HG02588 (cell line): Measurements from ENCODE around the gene IQGAP2.

ENCODE experiments used
- ATAC-seq: cut with Tn5 transposase; IDR thresholded peaks from one replicate; pipeline ENCODE4 v1.9.1; 2021; ENCODE audit warnings: mild to moderate bottlenecking, moderate library complexity; ENCODE audit not compliant: unreplicated experiment

Gene IQGAP2

GRCh38 chr5:76473009-76473336, 69.9 kb downstream of the IQGAP2 start:
- no peak for ATAC-seq

- ATAC-seq = no peak
These were observed 70.6 kb downstream of the IQGAP2 start for GRCh38 chr5:76473661-76474060.

- no peak for ATAC-seq
These were observed 71.3 kb downstream of the IQGAP2 start for GRCh38 chr5:76474377-76474776.

- no peak for ATAC-seq
These were observed 72.3 kb downstream of the IQGAP2 start for GRCh38 chr5:76475385-76475784.

- no peak for ATAC-seq
These were observed 72.9 kb downstream of the IQGAP2 start for GRCh38 chr5:76475936-76476335.

GRCh38 chr5:76476474-76477038, 73.5 kb downstream of the IQGAP2 start:
- no peak for ATAC-seq

DNA sequence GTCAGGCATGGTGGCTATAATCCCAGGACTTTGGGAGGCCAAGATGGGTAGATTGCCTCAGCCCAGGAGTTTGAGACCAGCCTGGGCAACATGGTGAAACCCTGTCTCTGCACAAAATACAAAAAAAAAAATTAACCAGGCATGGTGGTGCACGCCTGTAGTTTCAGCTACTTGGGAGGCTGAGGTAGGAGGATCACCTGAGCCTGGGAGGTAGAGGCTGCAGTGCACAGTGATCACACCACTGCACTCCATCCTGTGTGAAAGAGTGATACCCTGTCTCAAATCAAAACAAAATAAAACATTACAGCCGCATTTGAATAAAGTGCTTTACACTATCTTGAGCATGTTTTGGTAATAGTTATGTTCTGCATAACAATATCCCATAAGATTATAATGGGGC, 74.0 kb downstream of the IQGAP2 start:
- no peak for ATAC-seq

DNA sequence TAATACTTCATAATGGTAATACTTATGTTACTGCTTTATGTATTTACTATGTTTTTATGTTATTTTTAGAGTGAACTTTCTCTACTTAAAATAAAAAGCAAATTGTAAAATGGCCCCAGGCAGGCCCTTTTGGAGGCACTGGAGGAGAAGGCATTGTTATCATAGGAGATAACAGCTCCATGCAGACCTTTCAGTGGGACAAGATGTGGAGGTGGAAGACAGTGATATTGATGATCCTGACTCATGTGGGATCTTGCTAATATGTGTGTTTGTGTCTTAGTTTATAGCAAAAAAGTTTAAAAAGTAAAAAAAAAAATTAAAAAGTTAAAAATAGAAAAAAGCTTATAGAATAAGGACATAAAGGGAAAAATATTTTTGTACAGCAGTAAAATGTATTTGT, 74.5 kb downstream of the IQGAP2 start:
- no peak for ATAC-seq

DNA sequence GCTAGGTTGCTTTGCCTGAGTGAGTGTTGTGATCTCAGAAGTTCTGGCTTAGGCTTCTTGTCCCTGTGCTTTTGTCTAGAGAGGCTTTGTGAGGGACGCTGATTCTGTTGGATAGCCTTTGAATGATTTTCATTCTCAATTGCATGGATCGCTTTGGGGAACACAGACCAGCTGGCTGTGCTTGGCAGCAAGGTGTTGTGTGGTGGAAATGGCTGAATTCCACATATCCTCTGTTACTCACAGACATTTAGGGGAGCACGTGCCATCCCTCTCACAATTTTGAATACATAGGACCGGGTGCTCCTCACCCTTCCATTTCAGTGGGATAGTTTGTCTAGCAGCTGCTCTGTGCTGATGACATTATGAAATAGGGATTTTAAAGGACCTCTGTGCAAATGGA, 76.2 kb downstream of the IQGAP2 start:
- no peak for ATAC-seq

DNA sequence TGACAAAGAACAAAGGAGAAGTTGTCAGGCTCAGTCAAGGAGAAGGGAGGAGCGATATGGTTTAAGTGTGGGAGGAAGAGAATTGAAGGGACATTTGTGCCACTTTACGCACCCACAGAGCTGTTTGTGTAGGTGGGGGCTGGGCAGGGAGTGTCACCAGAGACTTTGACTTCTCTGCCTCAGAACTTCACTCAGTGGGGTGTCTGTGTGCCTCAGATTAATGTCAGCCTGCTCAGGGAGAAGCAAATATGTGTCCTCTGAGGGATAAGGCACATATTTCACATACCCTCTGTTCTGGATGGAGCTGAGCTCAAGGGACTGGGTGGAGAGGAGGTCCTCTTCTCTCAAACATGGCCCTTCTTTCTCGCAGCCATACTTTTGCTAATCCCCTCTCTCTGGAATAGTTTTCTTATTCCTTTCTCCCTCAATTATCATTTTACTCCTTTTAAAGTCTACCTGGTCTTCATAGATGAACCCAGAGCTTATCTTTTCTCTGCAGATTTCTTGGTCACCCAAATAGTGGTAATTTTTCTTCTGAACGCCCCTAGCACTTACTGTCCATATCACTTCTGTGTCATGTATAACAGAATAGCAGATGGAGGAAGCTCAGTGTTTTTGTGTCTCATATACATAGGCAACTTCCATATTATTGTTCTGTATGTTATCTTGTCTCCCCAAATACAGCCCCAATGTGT, 77.0 kb downstream of the IQGAP2 start:
- ATAC-seq = no peak

- ATAC-seq = no peak
These were observed 79.9 kb downstream of the IQGAP2 start for GRCh38 chr5:76482984-76483383.

- no peak for ATAC-seq
These were observed 80.3 kb downstream of the IQGAP2 start for GRCh38 chr5:76483433-76483832.

GRCh38 chr5:76483881-76484280, 80.8 kb downstream of the IQGAP2 start:
- ATAC-seq = no peak

GRCh38 chr5:76485511-76485910, 82.4 kb downstream of the IQGAP2 start:
- no peak for ATAC-seq

DNA sequence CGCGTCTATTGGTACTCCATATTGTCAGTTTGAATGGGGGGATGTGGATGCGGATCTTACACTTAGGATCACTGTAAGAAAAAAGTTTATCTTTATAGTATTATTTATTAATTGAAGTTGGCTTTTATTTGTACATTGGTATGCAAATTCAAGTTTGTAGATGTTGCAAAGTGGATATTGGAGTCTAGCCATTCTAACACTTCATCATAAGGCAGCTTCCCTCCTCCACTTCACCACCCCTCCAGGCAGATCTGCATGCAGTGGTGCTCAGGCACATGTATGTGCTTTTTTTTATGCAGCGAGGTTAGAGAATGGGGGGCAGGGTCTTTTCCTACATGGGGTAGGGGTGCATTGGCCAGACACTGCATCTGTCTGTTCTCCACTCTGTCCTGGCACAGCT, 84.3 kb downstream of the IQGAP2 start:
- no peak for ATAC-seq

DNA sequence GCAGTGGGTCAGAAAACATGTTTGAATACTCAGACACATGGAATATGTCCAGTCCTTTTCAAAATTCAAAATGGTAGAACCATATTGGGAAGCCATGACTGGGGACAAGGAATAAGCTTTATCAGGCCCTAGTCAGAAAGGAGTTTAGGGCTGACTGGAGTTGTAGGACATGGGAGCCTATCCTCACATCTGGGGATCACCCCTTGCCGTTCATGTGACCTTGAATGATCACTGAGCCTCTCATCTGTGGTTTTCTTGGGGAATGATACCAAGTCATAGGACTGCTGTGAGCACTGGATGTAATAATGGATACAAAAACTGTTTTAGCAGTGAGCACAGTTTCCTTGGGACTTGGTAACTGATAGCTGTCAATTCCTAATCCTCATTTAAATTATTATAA, 84.7 kb downstream of the IQGAP2 start:
- no peak for ATAC-seq

DNA sequence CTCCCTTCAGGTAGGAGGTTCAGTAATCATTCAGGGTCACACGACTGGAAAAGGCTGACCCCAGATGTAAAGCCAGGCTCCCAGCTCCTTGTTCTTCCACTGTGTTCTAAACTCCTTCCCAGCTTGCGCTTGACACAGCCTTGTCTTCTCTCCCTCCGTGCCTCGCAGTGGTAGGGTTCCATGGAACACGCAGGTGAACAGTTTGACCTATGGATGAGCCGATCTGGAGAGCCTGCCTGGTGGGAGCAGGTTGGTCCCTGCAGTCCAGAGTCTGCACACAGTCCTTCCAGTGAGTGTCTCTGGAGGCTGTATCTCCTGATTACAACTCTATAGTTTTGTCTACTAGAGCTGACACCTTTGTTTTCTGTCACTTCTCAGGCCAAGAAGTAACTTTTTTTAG, 85.9 kb downstream of the IQGAP2 start:
- ATAC-seq = no peak

- ATAC-seq = no peak
These were observed 87.0 kb downstream of the IQGAP2 start for GRCh38 chr5:76489877-76490688.

DNA sequence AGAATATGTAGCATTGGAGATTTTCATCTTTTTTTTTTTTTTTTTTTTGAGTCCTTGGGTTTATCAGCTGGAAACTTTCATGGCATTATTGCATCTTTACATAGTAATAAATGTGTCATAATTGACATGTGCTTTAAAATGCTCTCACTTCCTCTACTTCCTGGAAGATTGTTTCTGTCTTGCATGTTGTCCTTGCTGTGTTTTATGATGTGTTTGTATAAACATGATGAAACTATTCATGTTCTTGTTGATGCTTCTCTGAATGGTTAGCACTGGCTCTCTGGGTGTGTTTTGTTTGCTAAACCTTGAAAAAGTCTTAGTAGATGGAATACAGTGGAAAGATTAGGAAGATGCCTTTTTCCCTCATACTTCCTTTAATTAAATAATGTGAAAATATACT, 87.9 kb downstream of the IQGAP2 start:
- no peak for ATAC-seq

- ATAC-seq = no peak
These were observed 89.7 kb downstream of the IQGAP2 start for GRCh38 chr5:76492819-76493189.

GRCh38 chr5:76493190-76493837, 90.2 kb downstream of the IQGAP2 start:
- no peak for ATAC-seq

DNA sequence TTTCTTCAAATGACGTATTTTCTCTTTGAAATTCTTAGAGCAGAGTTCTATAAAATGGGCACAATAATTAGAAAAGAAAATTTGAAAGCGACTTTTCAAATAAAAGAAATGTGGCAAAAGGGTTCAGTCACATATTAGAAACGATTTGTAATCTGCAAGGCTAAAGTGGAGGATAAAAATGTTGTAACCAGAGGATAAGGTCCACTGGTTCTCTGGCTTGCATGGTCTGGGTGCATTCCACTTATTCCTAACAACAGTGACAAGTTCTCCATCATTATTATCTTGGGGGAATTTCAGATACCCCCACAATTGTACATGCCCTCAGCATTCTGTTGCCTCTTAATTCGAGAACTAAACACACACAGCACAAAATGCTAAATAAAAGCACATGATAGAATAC, 91.1 kb downstream of the IQGAP2 start:
- ATAC-seq = no peak
